CD4-positive, CD25-positive, alpha-beta regulatory T cell (primary cell): Measurements from ENCODE around the gene FOXC2. TPM values are rescaled to one million over a fixed set of nuclear protein-coding genes. Genes with fewer than 3 reads are reported as not detected.

Experiments used
- ATAC-seq, 2 donors: fragments of 150-1000 bp; cut with Tn5 transposase; one replicate each; pipeline ENCODE4 v1.10.0; 2021; ENCODE audit warnings: low read depth in 2 of 2, moderate number of reproducible peaks in 2 of 2, moderate library complexity in 1 of 2
- DNase-seq, 3 donors: peaks; one replicate each; pipeline versions ENCODE4 v3.0.0 to v3.0.0-alpha.2; 2012 to 2022; ENCODE audit warnings: mixed read lengths in 1 of 3
- H3K27ac ChIP-seq: one replicate; pipeline ENCODE4 v1.7.0; 2013; ENCODE audit warnings: mild to moderate bottlenecking, low read length; ENCODE audit not compliant: insufficient read depth, poor library complexity, severe bottlenecking
- H3K27me3 ChIP-seq: one replicate; pipeline ENCODE4 v1.7.0; 2013; ENCODE audit warnings: low read length; ENCODE audit not compliant: control insufficient read depth, insufficient read depth
- H3K36me3 ChIP-seq: one replicate; pipeline ENCODE4 v1.7.0; 2013; ENCODE audit warnings: mild to moderate bottlenecking, low read length, moderate library complexity; ENCODE audit not compliant: control insufficient read depth, insufficient read depth
- H3K4me1 ChIP-seq: 2 replicates; pipeline ENCODE4 v1.7.0; 2013; ENCODE audit warnings: mild to moderate bottlenecking, low read length; ENCODE audit not compliant: insufficient read depth, control insufficient read depth, poor library complexity, severe bottlenecking
- H3K4me3 ChIP-seq: one replicate; pipeline ENCODE4 v1.7.0; 2013; ENCODE audit warnings: low read depth, mild to moderate bottlenecking, low read length, moderate library complexity
- H3K9me3 ChIP-seq, 2 experiments: 1 replicate in 1 of 2; 2 replicates in 1 of 2; pipeline ENCODE4 v1.7.0; 2013; ENCODE audit warnings: low read length in 2 of 2, mild to moderate bottlenecking in 1 of 2, moderate library complexity in 1 of 2; ENCODE audit not compliant: control insufficient read depth in 2 of 2
- H3K27ac Mint-ChIP-seq, 3 donors: one replicate each; pipeline ENCODE4 v1.8.0; 2020 to 2022; ENCODE audit warnings: mild to moderate bottlenecking in 3 of 3, mixed read lengths in 3 of 3, moderate library complexity in 2 of 3
- H3K27me3 Mint-ChIP-seq: one replicate; pipeline ENCODE4 v1.8.0; 2022; ENCODE audit warnings: mild to moderate bottlenecking, mixed read lengths
- H3K36me3 Mint-ChIP-seq: one replicate; pipeline ENCODE4 v1.8.0; 2020; ENCODE audit warnings: mixed read lengths
- H3K4me1 Mint-ChIP-seq, 4 donors: one replicate each; pipeline ENCODE4 v1.8.0; 2020 to 2022; ENCODE audit warnings: mixed read lengths in 4 of 4, mild to moderate bottlenecking in 1 of 4
- H3K4me3 Mint-ChIP-seq, 4 donors: one replicate each; pipeline ENCODE4 v1.8.0; 2020 to 2022; ENCODE audit warnings: mild to moderate bottlenecking in 4 of 4, mixed read lengths in 4 of 4, moderate library complexity in 3 of 4
- H3K9me3 Mint-ChIP-seq, 7 donors: one replicate each; pipeline ENCODE4 v1.8.0; 2020 to 2022; ENCODE audit warnings: mixed read lengths in 7 of 7, mild to moderate bottlenecking in 3 of 7, moderate library complexity in 2 of 7
- polyA plus RNA-seq, 4 donors: library from polyadenylated mRNA; unstranded; fragments of 300-500 nt; fragmentation: Illumina TruSeq; gene quantifications; one replicate each; pipeline ENCODE4 v1.2.3, GENCODE V29; 2021
- total RNA-seq: library from RNA; stranded (reverse); gene quantifications from one replicate; pipeline ENCODE4 v1.2.3, GENCODE V29; 2022

Gene FOXC2
- total and polyA plus RNA-seq, 5 donors from 2014 or later = not detected

GRCh38 chr16:86534779-86535615 lies 31.6 kb upstream of the FOXC2 start:
- Histone ChIP-seq H3K36me3 (peaks cover 48% of the 10 kb centered on the region), H3K27ac (no peak overlapping the region), H3K4me1 (no peaks in the 10 kb centered on the region), H3K27me3 (no peaks in the 10 kb centered on the region), H3K9me3 (no peaks in the 10 kb centered on the region), H3K4me3 (no peak overlapping the region)
- Mint-ChIP-seq H3K4me1 (no peaks in the 10 kb centered on the region), H3K36me3 (peaks cover 18% of the 10 kb centered on the region), H3K27ac (no peak overlapping the region), H3K9me3 (peaks cover 0 to 3% (median 0%) of the 10 kb centered on the region in 7 donors), H3K27me3 (no peaks in the 10 kb centered on the region), H3K4me3 (no peak overlapping the region)
- ATAC-seq (no peak), DNase-seq (no peak)

DNA sequence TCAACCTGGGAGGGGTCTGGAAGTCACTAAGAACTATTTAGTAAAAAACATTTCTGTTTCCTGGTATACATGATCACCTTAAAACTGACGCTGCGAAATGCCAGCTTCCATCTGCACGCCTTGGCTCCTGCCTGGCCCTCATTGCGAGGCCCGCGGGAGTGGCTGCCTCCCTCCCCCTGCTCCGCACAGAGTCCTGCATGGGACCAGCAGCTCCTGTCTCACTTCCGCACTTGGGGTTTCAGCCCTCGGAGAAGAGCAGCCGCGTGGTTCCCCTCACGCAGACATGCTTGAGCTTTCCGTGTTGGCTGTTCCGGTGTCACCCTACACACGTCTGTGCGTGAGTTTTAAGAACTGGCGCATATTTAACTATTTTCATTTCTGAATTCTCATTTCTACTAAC lies 30.0 kb upstream of the FOXC2 start:
- H3K36me3 ChIP-seq = peaks cover 64% of the 10 kb centered on the region
- H3K27ac ChIP-seq = no peak overlapping the region
- H3K36me3 Mint-ChIP-seq = peaks cover 27% of the 10 kb centered on the region
- H3K9me3 ChIP-seq = no peaks in the 10 kb centered on the region
- DNase-seq = no peak
- H3K4me1 Mint-ChIP-seq = no peaks in the 10 kb centered on the region
- H3K27me3 ChIP-seq = no peaks in the 10 kb centered on the region
- H3K4me3 Mint-ChIP-seq = no peak overlapping the region
- H3K4me1 ChIP-seq = no peaks in the 10 kb centered on the region
- no peak overlapping the region for H3K4me3 ChIP-seq
- no peaks in the 10 kb centered on the region for H3K27me3 Mint-ChIP-seq
- H3K27ac Mint-ChIP-seq = no peak overlapping the region
- peaks cover 0 to 3% (median 0%) of the 10 kb centered on the region in 7 donors for H3K9me3 Mint-ChIP-seq
- ATAC-seq = no peak

DNA sequence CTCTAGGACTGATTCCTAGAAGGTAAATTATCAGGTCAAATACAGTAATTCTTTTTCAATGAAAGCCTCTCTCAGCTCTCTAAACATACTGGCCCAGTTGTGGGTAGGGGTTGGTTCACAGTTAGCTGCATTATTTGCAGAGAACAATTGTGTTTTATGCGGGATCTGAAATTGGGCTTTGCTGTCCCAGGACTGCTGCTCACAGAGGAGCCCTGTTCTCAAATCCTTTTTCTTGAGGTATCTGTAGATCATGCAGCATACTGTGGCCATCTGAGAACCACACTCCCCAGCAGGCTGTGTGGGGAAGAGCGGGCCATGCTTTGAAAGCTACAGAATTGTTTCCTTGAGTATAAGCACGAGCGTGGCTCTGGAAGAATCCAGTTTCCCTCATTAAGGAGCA lies 29.1 kb upstream of the FOXC2 start:
- no peak overlapping the region for H3K27ac ChIP-seq
- H3K27me3 ChIP-seq = no peaks in the 10 kb centered on the region
- no peaks in the 10 kb centered on the region for H3K4me1 Mint-ChIP-seq
- H3K4me3 Mint-ChIP-seq = no peak overlapping the region
- ATAC-seq = no peak
- peaks cover 31% of the 10 kb centered on the region for H3K36me3 Mint-ChIP-seq
- no peaks in the 10 kb centered on the region for H3K27me3 Mint-ChIP-seq
- H3K9me3 ChIP-seq = no peaks in the 10 kb centered on the region
- no peak overlapping the region for H3K4me3 ChIP-seq
- peaks cover 69% of the 10 kb centered on the region for H3K36me3 ChIP-seq
- DNase-seq = no peak
- no peaks in the 10 kb centered on the region for H3K4me1 ChIP-seq
- no peak overlapping the region for H3K27ac Mint-ChIP-seq
- H3K9me3 Mint-ChIP-seq = peaks cover 0 to 3% (median 0%) of the 10 kb centered on the region in 7 donors

DNA sequence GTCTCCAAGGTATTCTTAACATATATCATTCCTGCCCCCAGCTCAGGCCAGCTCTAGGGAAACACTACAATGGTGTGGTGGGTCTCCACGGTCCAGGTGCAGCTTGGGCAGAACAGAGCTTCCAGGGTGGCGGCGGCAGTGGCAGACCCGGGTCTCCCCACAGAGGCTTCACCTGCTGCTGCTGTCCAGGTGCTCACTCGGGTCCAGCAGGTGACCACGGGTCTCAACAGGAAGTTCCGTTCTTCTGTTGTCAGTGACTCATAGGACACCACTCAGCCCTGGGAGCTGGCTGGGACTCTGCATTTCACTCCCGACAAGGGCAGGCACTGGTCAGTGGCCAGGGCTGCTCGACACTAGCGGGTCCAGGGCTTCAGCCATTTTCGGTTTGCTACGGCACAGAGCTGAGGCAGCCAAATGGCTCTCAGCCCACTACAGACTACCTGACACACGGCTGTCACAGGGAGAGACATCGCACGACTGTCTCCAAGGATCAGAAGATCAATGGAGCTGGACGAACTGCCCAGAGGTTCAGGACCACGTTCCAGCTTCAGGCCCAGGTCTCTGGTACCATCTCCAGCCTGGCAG lies 28.3 kb upstream of the FOXC2 start:
- Histone ChIP-seq H3K27ac (no peak overlapping the region), H3K27me3 (no peaks in the 10 kb centered on the region), H3K9me3 (no peaks in the 10 kb centered on the region), H3K4me1 (no peaks in the 10 kb centered on the region), H3K4me3 (no peak overlapping the region), H3K36me3 (peaks cover 65% of the 10 kb centered on the region)
- H3K27me3 Mint-ChIP-seq = no peaks in the 10 kb centered on the region
- no peak overlapping the region for H3K4me3 Mint-ChIP-seq
- H3K9me3 Mint-ChIP-seq = peaks cover 0 to 3% (median 0%) of the 10 kb centered on the region in 7 donors
- ATAC-seq = no peak
- no peak for DNase-seq
- peaks cover 0 to 3% (median 0%) of the 10 kb centered on the region in 4 donors for H3K4me1 Mint-ChIP-seq
- peaks cover 36% of the 10 kb centered on the region for H3K36me3 Mint-ChIP-seq
- H3K27ac Mint-ChIP-seq = peak overlapping the region in 1 of 3 donors; percentile 36

DNA sequence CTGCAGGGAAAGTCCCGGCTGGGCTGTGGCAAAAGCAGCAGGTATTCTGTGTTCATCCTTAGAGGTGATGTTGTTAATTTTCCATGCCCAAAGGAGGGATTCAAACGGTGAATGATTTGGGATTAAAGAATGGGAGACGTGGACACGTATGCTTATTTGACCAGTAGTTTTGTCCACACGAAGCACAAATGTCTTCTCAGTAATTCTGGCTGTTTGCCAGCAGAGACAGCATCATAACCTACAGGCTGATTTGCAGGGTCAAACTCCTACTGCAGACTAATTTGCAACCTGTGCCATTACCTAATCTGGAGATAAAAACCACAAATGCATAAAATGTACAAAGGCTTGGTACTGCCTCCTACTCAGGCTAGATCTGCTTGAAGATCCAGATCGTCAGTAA lies 25.7 kb upstream of the FOXC2 start:
- no peak for DNase-seq
- Mint-ChIP-seq H3K4me3 (no peak overlapping the region), H3K27ac (no peak overlapping the region), H3K36me3 (peaks cover 48% of the 10 kb centered on the region), H3K9me3 (no peaks in the 10 kb centered on the region), H3K27me3 (no peaks in the 10 kb centered on the region), H3K4me1 (peaks cover 0 to 6% (median 1%) of the 10 kb centered on the region in 4 donors)
- ATAC-seq = no peak
- no peaks in the 10 kb centered on the region for H3K9me3 ChIP-seq
- H3K27me3 ChIP-seq = no peaks in the 10 kb centered on the region
- H3K27ac ChIP-seq = no peak overlapping the region
- no peak overlapping the region for H3K4me3 ChIP-seq
- peaks cover 72% of the 10 kb centered on the region for H3K36me3 ChIP-seq
- no peaks in the 10 kb centered on the region for H3K4me1 ChIP-seq

- DNase-seq (no peak), ATAC-seq (no peak)
- Mint-ChIP-seq H3K36me3 (peaks cover 46% of the 10 kb centered on the region), H3K9me3 (no peaks in the 10 kb centered on the region), H3K27ac (no peak overlapping the region), H3K4me3 (no peak overlapping the region), H3K27me3 (no peaks in the 10 kb centered on the region), H3K4me1 (peaks cover 0 to 6% (median 2%) of the 10 kb centered on the region in 4 donors)
- Histone ChIP-seq H3K9me3 (no peaks in the 10 kb centered on the region), H3K4me1 (no peaks in the 10 kb centered on the region), H3K27ac (no peak overlapping the region), H3K27me3 (no peaks in the 10 kb centered on the region), H3K4me3 (no peak overlapping the region), H3K36me3 (peaks cover 75% of the 10 kb centered on the region)
Measured at GRCh38 chr16:86541560-86541959, 25.1 kb upstream of the FOXC2 start.

GRCh38 chr16:86542756-86543750 lies 23.6 kb upstream of the FOXC2 start:
- Mint-ChIP-seq H3K27ac (no peak overlapping the region), H3K36me3 (peaks cover 53% of the 10 kb centered on the region), H3K4me3 (no peak overlapping the region), H3K4me1 (peaks cover 0 to 6% (median 2%) of the 10 kb centered on the region in 4 donors), H3K27me3 (no peaks in the 10 kb centered on the region), H3K9me3 (no peaks in the 10 kb centered on the region)
- Histone ChIP-seq H3K36me3 (peaks cover 76% of the 10 kb centered on the region), H3K9me3 (no peaks in the 10 kb centered on the region), H3K4me1 (no peaks in the 10 kb centered on the region), H3K27ac (no peak overlapping the region), H3K27me3 (no peaks in the 10 kb centered on the region), H3K4me3 (no peak overlapping the region)
- DNase-seq (no peak), ATAC-seq (no peak)
